G401 (cell line): ENCODE results near the gene PAN3. TPM values are rescaled to one million over a fixed set of nuclear protein-coding genes. Genes with fewer than 3 reads are reported as not detected.

ENCODE experiments used
- DNase-seq: peaks from one replicate; pipeline ENCODE4 v3.0.0-alpha.2; 2015; ENCODE audit warnings: low spot score
- in situ Hi-C: cut with HindIII; loops from 2 replicates; pipeline ENCODE4 v1.10.0; 2016; ENCODE audit warnings: low sequenced_read_pairs, mixed read lengths
- total RNA-seq: library from RNA; depleted of rRNA; stranded (reverse); fragments of >200 nt; shearing (Covaris generic); gene quantifications from 2 replicates; pipeline ENCODE4 v1.2.3, GENCODE V29; 2014

Gene PAN3
- total RNA-seq, 1 experiment from 2014 or later, result 21.3 TPM

GRCh38 chr13:28204043-28204442 lies 65.7 kb downstream of the PAN3 start:
- in situ Hi-C loops, result no loop called here
- no peak for DNase-seq

GRCh38 chr13:28204690-28205443 lies 66.5 kb downstream of the PAN3 start:
- no peak for DNase-seq
- in situ Hi-C loops, result no loop called here

DNA sequence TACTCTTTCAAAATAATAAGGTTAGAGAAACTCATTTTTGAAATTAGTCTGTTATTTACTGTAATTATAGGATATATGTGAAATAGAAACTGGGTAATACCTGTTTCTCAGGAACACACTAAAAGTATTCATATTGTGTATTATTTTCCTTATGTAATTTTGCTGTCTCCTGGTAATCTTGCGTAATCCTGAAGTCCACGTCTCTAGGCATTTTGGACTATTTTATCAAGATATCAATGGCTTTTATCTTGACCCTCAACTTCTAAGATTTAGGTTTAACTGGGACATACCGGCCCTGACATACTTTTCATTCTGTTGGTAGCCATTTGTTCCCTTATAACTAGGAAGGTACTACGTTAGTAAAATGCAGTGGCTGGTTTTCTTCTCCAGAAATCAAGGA lies 80.3 kb downstream of the PAN3 start:
- DNase-seq, result no peak
- in situ Hi-C loops, result no loop called here

DNA sequence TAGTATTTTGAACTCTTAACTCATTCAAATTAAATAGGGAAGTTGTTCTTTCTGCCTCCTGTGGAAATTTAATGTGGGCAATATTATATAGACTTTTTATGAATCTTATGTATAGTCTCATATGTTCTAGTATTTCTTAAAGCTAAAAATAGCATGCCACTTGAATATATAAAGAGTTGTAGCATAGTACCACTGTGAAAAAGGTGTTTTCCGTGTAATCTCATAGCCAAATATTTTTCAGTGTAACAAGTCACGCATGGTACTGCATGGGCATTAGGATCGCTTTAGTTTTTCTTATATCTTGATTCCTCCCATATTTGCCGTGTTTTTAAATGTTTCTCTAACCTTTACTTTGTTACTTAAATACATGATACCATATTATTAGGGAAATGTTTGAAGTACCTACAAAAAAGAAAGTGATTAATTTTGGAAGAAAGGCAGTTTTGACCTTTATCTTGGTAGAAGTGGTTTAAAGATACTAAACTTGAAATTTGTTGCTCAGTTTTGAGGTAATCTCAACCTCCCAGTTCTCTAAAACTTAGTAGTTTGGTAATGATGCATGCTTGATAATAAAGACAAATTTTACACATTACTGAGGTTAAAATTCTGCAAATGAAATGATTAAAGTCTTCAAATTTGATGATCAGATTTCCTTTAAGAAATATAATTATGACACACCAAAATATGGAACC lies 81.2 kb downstream of the PAN3 start:
- DNase-seq, result no peak
- in situ Hi-C loops, result no loop called here

- no peak for DNase-seq
- in situ Hi-C loops, result no loop called here
These were observed 81.8 kb downstream of the PAN3 start for GRCh38 chr13:28220166-28220565.

DNA sequence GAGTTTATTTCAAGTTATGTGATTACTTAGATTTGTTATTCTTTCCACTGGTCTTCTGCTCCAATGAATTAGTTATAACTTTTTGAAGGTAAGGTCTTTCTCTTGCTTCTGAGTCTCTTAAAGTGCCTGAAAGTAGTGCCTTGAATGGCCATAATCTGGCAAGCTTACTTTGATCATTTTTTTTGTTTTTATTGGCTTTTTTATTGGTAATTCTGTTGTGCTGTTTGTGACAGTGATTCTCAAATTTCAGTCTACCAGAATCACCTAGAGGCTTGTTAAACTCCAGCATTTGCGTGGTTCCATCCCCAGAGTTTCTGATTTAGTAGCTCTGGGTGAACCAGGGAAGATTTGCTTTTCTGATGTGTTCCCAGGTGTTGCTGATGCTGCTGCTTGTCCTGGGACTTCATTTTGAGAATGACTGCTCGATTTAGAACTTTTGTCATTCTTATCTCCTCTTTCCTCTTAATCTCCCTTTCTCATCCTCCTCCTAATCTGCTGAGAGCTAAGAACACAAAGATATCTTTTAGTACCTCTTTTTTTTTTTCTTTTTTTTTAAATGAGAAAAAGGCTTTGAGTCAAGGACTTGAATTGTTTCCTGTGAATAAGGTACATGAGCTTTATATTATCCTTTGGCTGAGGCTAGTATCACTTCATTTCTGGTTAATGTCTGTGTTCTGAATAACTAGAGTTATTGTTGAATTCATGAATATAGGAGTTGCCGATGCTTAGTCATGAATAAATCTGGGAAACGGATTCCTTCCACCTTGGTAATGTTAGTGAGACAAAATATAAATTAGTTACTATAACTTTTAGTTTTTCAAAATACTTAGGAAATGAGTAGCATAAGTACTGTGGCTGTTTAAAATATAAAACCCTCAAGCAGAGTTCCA lies 91.4 kb downstream of the PAN3 start:
- in situ Hi-C loops, result no loop called here
- no peak for DNase-seq

DNA sequence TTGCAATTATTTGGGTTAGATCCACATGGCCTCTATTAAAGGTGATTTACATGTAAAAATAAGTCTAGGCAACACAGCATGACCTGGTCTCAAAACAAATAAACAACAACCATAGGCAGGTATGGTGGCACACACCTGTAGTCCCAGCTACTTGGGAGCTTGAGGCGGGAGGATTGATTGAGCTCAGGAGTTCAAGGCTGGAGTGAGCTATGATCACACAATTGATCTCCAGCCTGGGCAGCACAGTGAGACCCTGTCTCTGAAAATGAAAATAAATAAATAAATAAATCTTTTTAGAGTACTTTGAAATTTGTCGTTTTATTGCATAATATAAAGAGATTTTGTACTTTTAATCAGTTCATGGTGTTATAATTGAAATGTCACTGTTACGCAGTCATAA lies 93.3 kb downstream of the PAN3 start:
- DNase-seq, result no peak
- in situ Hi-C loops, result no loop called here

GRCh38 chr13:28237944-28238343 lies 99.6 kb downstream of the PAN3 start:
- in situ Hi-C loops, result no loop called here
- DNase-seq, result no peak

DNA sequence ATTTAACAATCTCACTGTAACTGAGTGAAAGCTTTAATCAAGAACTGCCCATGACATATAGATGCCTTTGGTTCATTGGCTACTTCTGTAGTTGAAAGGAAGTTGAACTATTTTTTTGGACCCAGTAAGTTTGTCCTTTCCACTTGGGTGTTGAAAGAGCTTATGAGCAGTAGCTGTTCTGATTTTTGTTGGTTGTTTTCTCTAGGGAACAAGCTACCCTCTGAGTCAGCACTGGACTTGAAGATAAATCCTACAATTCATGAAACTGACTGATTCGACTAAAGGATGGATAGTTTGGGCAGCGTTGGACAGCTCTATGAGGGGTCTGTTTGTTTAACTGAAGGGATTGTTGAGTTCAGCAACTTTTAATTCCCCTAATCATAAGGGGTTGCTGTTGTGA lies 101.0 kb downstream of the PAN3 start:
- in situ Hi-C loops, result no loop called here
- DNase-seq, result no peak

DNA sequence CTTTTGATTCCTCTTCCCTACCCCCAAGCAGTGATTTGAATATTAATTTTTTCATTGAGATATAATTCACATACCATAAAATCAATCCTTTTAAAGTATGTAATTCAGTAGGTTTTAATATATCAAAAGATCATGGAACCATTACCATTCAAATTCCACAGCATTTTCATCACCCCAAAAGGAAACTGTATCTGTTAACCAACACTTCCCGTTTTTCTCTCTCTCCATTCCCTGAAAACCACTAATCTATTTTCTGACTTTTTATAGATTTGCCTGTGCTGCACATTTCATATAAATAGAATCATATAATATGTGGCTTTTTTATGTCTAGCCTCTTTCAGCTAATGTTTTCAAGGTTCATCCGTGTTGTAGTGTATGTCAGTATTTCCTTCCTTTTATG lies 107.1 kb downstream of the PAN3 start:
- in situ Hi-C loops, result no loop called here

DNA sequence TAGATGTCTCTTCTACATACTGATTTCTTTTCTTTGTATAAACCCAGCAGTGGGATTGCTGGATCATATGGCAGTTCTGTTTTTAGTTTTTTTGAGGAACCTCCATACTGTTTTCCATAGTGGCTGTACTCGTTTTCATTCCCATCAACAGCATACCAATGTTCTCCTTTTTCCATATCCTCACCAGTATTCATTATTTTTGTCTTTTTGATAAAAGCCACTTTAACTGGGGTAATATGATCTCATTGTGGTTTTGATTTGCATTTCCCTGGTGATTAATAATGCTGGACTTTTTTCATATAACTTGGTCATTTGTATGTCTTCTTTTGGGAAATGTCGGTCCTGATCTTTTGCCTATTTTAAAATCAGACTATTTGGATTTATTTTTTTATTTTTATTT lies 108.5 kb downstream of the PAN3 start:
- in situ Hi-C loops, result no loop called here

More for the DNA sequence above, 107.1 kb downstream of the PAN3 start:
- DNase-seq, result no peak

DNA sequence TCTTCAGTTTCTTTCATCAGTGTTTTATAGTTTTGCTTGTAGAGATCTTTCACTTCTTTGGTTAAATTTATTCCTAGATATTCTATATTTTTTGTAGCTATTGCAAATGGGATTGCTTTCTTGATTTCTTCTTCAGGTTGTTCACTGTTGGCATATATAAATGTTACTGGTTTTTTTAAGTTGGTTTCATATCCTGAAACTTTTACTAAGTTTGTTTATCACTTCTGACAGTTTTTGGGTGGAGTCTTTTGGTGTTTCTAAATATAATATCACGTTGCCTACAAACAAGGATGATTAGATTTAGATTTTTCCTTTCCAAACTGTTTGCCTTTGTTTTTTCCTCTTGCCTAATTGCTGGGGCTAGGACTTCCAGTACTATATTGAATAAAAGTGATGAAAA lies 109.7 kb downstream of the PAN3 start:
- DNase-seq, result no peak
- in situ Hi-C loops, result no loop called here

More for the DNA sequence above, 108.5 kb downstream of the PAN3 start:
- no peak for DNase-seq

DNA sequence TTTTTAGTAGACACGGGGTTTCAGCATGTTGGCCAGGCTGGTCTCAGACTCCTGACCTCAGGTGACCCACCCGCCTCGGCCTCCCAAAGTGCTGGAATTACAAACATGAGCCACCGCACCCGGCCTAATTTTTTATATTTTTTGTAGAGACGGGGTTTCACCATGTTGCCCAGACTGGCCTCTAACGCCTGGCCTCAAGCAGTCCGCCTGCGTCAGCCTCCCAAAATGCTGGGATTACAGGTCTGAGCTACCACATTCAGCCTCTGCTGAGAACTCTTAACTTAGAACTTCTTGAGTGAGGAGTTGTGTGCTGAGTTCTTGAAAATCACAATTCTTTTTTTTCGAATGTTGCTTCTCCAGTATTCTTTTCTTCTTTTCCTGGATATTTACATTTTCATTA lies 112.2 kb downstream of the PAN3 start:
- in situ Hi-C loops, result no loop called here
- DNase-seq, result no peak

- in situ Hi-C loops, result no loop called here
- DNase-seq, result no peak
These were observed 113.1 kb downstream of the PAN3 start for GRCh38 chr13:28251466-28251865.

- in situ Hi-C loops, result no loop called here
- no peak for DNase-seq
These were observed 114.2 kb downstream of the PAN3 start for GRCh38 chr13:28252547-28252946.

- DNase-seq, result no peak
- in situ Hi-C loops, result no loop called here
These were observed 119.0 kb downstream of the PAN3 start for GRCh38 chr13:28257305-28257704.

GRCh38 chr13:28258417-28258816 lies 120.1 kb downstream of the PAN3 start:
- in situ Hi-C loops, result no loop called here
- no peak for DNase-seq

DNA sequence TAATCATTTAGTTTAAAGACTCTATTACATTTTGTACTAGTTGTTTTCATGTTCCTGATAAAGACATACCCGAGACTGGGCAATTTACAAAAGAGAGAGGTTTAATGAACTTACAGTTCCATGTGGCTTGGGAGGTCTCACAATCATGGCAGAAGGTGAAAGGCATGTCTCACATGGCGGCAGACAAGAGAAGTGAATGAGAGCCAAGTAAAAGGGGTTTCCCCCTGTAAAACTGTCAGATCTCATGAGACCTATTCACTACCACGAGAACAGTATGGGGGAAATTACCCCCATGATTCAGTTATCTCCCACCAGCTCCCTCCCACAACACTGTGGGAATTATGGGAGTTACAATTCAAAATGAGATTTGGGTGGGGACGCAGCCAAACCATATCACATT lies 129.2 kb downstream of the PAN3 start:
- no peak for DNase-seq
- in situ Hi-C loops, result no loop called here

- DNase-seq, result no peak
- in situ Hi-C loops, result no loop called here
These were observed 130.5 kb downstream of the PAN3 start for GRCh38 chr13:28268800-28269223.
